ENCODE measurements around the gene LCE1E. TPM values are rescaled to one million over a fixed set of nuclear protein-coding genes. Genes with fewer than 3 reads are reported as not detected.

The LCE1E gene
- polyA plus RNA-seq, 1 experiment, result not detected

DNA sequence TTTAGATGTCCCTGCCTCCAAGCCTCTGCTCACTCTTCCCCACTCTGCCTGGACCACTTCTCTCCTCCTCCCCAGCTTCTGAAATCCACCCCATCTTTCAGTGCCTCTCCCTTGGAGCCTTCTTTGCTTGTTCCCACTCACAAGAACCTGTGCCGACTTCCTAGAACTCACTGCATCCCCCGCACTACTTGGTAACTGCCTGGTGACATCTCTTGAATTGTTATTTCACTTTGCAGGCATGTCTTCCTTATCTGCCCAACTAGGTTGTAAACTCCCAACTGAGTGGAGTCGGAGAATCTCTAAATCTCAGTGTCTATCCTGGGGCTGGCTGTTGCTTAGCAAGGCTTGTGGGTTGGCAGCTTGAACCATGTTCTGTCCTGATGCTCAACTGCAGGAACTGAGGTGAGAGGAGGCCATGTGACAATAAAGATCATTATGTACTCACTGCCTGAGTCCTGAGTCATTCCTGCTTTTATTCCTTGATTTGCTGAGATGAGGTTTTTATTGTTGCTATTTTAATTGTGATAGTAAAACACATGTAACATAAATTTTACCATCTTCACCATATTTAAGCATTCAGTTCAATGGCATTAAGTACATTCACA lies 24.3 kb upstream of the LCE1E start:
- no peak for DNase-seq (ENCODE audit: low read depth, low spot score)
- TF ChIP-seq CTCF (IDR thresholded peaks at IDR 0.05; ENCODE audit: low read depth, low read length), result no peak
- H3K4me3 ChIP-seq (ENCODE audit: low read depth, low read length), result no peak overlapping the region
- H3K9me3 ChIP-seq (ENCODE audit: control insufficient read depth, insufficient read depth, low read length), result peaks cover 29% of the 10 kb centered on the region
- CTCF ChIA-PET, result no interaction called here
- POLR2A ChIA-PET, result no interaction called here
- no peaks in the 10 kb centered on the region for H3K27me3 ChIP-seq (ENCODE audit: control insufficient read depth, insufficient read depth, low read length)
- no peak overlapping the region for H3K27ac ChIP-seq (ENCODE audit: low read depth, low read length)

DNA sequence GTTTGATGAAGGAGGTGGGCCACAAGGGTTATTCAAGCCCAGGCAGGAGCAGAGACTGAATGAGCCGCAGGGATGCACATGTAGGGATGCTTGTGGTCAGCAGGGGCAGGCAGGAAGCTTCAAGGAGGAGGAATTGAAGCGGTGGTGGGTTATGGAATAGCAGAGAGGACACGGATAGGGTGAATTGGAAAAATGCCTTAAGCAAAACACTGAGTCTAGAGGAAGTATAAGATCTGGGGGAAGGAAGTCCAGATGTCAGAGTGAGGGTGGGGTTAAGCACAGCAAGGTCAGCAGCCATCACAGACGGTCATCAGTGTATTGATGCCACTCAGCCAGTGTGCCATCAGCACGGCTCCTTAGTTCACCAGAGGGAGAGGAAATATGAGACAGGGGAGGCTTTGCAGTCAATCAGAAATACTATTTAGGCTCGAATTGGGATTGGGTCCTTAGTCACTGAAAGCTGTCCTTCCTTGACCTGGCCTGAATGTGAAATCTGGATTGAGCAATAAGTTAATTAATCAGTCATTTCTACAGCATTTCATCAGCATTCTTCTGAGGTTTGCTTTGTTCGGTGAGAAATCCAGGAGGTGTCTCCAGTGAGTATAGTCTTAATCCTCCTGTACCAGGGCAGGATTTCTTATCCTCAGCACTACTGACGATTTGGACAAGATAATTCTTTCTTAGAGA lies 17.1 kb upstream of the LCE1E start:
- no peak for DNase-seq (ENCODE audit: low read depth, low spot score)
- no peak for TF ChIP-seq CTCF (IDR thresholded peaks at IDR 0.05; ENCODE audit: low read depth, low read length)
- H3K27ac ChIP-seq (ENCODE audit: low read depth, low read length), result no peak overlapping the region
- ChIA-PET CTCF (interaction anchor here (0.6 kb wide), 1 partner anchor 678 kb away, joined by 7 read pairs; no protein-coding TSS in a partner anchor), POLR2A (no interaction called here)
- no peaks in the 10 kb centered on the region for H3K27me3 ChIP-seq (ENCODE audit: control insufficient read depth, insufficient read depth, low read length)
- no peaks in the 10 kb centered on the region for H3K9me3 ChIP-seq (ENCODE audit: control insufficient read depth, insufficient read depth, low read length)
- no peak overlapping the region for H3K4me3 ChIP-seq (ENCODE audit: low read depth, low read length)

DNA sequence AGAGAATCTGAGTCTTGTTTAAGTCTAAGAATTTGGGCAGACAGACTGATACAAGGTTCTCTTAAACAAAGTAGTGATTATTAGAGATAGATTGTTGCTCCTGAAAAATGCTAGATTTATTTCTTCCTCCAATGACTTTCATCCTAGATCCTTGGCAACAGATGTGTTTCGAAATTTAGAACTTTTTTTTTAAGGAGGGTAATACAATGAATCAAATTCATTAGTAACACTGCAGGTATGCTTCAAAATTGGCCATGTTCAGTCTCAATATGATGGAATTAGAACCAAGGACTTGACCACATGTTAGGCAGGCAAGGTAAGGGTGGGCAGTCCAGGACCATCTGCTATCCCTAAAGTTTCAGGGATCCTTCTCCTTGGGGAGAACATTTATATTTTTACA lies 15.6 kb upstream of the LCE1E start:
- Histone ChIP-seq H3K27me3 (ENCODE audit: control insufficient read depth, insufficient read depth, low read length) (no peaks in the 10 kb centered on the region), H3K4me3 (ENCODE audit: low read depth, low read length) (no peak overlapping the region), H3K9me3 (ENCODE audit: control insufficient read depth, insufficient read depth, low read length) (peaks cover 5% of the 10 kb centered on the region), H3K27ac (ENCODE audit: low read depth, low read length) (no peak overlapping the region)
- TF ChIP-seq CTCF (IDR thresholded peaks at IDR 0.05; ENCODE audit: low read depth, low read length), result no peak
- no peak for DNase-seq (ENCODE audit: low read depth, low spot score)
- POLR2A ChIA-PET, result no interaction called here
- CTCF ChIA-PET, result no interaction called here

DNA sequence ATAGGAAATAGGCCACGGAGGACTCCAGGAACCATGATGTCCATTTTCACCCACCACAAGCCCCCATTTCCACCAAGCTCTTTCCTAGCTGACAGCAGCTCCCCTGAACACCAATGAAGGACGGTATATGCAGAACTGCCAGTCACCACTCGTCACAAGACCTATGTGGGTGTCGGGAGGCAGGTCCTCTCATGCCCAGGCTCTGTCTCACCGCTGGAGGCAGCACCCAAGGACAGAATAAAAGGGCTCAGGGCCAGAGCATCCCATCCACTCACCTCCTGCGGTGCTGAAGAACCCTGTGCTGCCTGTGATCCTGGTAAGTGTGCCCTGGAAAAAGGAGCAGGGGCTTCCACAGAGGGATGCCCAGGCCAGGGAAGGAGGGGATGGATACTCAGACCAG lies 11.2 kb upstream of the LCE1E start, which contains the start of gene LCE1F:
Gene LCE1F (plus strand): TSS at position 266 of the 400 bp plus-strand sequence. CDS start 1,232 bp downstream, outside the sequence.
- CTCF ChIA-PET, result no interaction called here
- DNase-seq (ENCODE audit: low read depth, low spot score), result no peak

More for the DNA sequence above, 11.2 kb upstream of the LCE1E start, which contains the start of gene LCE1F:
- Histone ChIP-seq H3K27me3 (ENCODE audit: control insufficient read depth, insufficient read depth, low read length) (no peaks in the 10 kb centered on the region), H3K27ac (ENCODE audit: low read depth, low read length) (no peak within 1 kb of the TSS), H3K4me3 (ENCODE audit: low read depth, low read length) (no peak within 1 kb of the TSS), H3K9me3 (ENCODE audit: control insufficient read depth, insufficient read depth, low read length) (peaks cover 12% of the 10 kb centered on the region)
- TF ChIP-seq CTCF (IDR thresholded peaks at IDR 0.05; ENCODE audit: low read depth, low read length), result no peak
- POLR2A ChIA-PET, result no interaction called here
